HL-60 (cell line): ENCODE data around the gene STPG2.
A peak's percentile ranks its signal among the peaks of the same experiment; 100 is the strongest.

Experiments used
- DNase-seq, 2 experiments: peaks; one replicate each; pipeline ENCODE4 v3.0.0-alpha.2; 2010 to 2020; ENCODE audit warnings: low read depth in 1 of 2, low spot score in 1 of 2
- H3K27ac ChIP-seq: fragments of 250-450 bp; sonication (Bioruptor Pico); replicated peaks from 2 replicates; pipeline ENCODE4 v1.5.1; 2020; ENCODE audit warnings: mild to moderate bottlenecking, moderate library complexity
- H3K27me3 ChIP-seq: fragments of 250-450 bp; sonication (Bioruptor Pico); 2 replicates; pipeline ENCODE4 v1.5.1; 2021; ENCODE audit warnings: mild to moderate bottlenecking, moderate library complexity; ENCODE audit not compliant: insufficient read depth, poor library complexity, severe bottlenecking
- H3K4me3 ChIP-seq: replicated peaks from 2 replicates; pipeline ENCODE4 v1.5.1; 2011; ENCODE audit warnings: mild to moderate bottlenecking, control low read depth, low read length; ENCODE audit not compliant: insufficient read depth
- GABPA ChIP-seq: IDR thresholded peaks from 2 replicates; pipeline ENCODE4 v1.6.1; 2012; ENCODE audit warnings: low read depth
- POLR2AphosphoS5 ChIP-seq: IDR thresholded peaks from 2 replicates; pipeline ENCODE4 v1.6.1; 2012; ENCODE audit warnings: low read depth
- SPI1 ChIP-seq: IDR thresholded peaks from 2 replicates; pipeline ENCODE4 v1.6.1; 2012; ENCODE audit warnings: low read depth, mild to moderate bottlenecking, borderline replicate concordance
- TF ChIP-seq, protein P1 (sequence below): IDR thresholded peaks from 2 replicates; pipeline ENCODE4 v1.6.1; 2012; ENCODE audit warnings: low read depth; ENCODE audit not compliant: insufficient replicate concordance
- TF ChIP-seq, protein P2 (sequence below): IDR thresholded peaks from one replicate; pipeline ENCODE4 v1.5.1; 2011; ENCODE audit warnings: low read length, control low read depth, inconsistent platforms; ENCODE audit not compliant: insufficient read depth

Gene STPG2

DNA sequence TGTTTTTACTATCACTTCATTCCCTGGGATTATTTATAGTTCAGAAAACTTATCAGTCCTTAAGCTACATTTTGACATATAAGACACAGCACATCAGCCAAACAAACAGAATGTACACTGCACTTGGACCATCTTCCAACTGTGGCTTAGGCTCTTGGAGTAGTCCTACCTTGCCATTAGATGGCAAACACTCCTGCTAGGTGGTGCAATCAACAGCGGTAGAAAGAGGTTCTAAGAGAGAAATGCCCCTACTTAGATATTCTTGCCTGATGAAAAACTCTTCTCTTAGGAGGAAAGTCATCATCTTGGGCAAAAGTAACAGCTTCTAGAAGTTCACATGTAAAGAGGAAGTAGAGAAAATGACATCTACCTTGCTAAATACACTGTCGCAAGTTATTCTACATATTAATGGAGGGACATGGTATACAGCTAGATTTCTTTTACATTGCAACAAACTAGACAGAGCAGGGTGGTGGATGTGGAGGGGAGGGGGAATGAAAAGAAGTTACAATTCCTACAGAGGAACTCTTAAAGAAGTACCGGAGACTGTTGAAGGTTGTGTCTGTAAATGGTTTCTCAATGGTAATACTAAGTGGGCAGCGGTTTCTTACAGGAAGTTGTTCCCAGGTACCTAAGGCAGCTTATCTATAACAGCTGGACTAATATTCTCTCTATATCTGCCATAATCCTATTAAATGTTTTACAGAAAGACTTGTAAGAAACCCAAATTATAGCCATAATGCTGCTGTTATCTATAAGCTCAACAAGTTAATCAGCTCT, 8.1 kb upstream of the STPG2 start:
- Histone ChIP-seq H3K27ac (peak overlapping the region; percentile 30), H3K4me3 (no peak overlapping the region; the same call in 1 of the 2 replicates), H3K27me3 (no peaks in the 10 kb centered on the region)
- TF ChIP-seq, protein P1, sequence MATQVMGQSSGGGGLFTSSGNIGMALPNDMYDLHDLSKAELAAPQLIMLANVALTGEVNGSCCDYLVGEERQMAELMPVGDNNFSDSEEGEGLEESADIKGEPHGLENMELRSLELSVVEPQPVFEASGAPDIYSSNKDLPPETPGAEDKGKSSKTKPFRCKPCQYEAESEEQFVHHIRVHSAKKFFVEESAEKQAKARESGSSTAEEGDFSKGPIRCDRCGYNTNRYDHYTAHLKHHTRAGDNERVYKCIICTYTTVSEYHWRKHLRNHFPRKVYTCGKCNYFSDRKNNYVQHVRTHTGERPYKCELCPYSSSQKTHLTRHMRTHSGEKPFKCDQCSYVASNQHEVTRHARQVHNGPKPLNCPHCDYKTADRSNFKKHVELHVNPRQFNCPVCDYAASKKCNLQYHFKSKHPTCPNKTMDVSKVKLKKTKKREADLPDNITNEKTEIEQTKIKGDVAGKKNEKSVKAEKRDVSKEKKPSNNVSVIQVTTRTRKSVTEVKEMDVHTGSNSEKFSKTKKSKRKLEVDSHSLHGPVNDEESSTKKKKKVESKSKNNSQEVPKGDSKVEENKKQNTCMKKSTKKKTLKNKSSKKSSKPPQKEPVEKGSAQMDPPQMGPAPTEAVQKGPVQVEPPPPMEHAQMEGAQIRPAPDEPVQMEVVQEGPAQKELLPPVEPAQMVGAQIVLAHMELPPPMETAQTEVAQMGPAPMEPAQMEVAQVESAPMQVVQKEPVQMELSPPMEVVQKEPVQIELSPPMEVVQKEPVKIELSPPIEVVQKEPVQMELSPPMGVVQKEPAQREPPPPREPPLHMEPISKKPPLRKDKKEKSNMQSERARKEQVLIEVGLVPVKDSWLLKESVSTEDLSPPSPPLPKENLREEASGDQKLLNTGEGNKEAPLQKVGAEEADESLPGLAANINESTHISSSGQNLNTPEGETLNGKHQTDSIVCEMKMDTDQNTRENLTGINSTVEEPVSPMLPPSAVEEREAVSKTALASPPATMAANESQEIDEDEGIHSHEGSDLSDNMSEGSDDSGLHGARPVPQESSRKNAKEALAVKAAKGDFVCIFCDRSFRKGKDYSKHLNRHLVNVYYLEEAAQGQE = no peak
- peak; percentile 59; the same call in 1 of the 2 replicates for TF ChIP-seq SPI1
- TF ChIP-seq, protein P2, sequence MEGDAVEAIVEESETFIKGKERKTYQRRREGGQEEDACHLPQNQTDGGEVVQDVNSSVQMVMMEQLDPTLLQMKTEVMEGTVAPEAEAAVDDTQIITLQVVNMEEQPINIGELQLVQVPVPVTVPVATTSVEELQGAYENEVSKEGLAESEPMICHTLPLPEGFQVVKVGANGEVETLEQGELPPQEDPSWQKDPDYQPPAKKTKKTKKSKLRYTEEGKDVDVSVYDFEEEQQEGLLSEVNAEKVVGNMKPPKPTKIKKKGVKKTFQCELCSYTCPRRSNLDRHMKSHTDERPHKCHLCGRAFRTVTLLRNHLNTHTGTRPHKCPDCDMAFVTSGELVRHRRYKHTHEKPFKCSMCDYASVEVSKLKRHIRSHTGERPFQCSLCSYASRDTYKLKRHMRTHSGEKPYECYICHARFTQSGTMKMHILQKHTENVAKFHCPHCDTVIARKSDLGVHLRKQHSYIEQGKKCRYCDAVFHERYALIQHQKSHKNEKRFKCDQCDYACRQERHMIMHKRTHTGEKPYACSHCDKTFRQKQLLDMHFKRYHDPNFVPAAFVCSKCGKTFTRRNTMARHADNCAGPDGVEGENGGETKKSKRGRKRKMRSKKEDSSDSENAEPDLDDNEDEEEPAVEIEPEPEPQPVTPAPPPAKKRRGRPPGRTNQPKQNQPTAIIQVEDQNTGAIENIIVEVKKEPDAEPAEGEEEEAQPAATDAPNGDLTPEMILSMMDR = no peak
- TF ChIP-seq GABPA = no peak
- no peak for TF ChIP-seq POLR2AphosphoS5
- peak in 1 of 2 experiments; percentile 40 for DNase-seq

DNA sequence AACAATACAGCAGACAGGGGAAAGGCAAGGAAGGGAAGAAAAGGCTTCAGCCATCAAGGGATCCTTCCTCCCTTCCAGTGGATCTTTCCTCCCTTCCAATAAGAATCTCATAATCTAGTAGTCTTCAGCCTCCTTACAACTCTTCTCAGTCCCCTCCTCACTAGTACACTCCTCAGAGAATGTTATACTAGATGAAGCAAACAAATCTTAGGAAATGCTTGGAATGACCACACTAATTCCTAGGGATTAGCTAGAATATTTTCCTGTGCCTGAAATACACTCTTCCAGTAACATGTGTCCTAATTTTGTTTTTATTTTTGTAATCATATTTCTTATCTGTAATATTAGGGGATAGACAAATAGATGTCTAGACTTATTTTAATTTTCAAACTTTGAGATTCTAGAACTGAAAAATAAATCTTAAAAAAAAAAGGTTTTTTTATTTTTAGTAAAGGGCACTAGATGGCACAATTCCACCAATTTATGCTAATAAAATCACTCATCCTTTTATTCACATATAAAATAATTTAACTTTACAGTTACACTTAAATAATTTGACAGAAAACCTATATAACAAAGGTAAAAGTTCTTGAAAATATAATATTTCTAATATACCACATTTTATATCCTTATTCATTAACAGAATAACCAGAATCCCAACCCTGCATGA, 7.0 kb upstream of the STPG2 start:
- Histone ChIP-seq H3K4me3 (no peak overlapping the region), H3K27me3 (no peaks in the 10 kb centered on the region), H3K27ac (no peak overlapping the region)
- no peak for DNase-seq
- TF ChIP-seq POLR2AphosphoS5 = no peak
- TF ChIP-seq, protein P1 = no peak
- TF ChIP-seq, protein P2 = no peak
- no peak for TF ChIP-seq GABPA
- TF ChIP-seq SPI1 = no peak

DNA sequence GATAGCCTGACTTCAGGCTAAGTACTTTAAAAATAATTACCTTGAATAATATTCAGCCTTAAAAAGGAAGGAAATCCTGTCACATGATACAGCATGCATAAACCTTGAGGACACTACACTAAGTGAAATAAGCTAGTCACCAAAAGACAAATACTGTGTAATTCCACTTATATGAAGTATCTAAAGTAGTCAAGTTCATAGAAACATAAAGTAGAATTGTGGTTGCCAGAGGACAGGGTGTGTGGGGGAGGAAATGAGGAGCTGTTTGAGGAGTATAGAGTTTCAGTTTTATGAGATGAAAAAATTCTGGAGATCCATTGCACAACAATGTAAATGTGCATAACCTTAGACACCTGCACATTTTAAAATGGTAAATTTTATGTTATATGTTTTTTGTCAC, 5.6 kb upstream of the STPG2 start:
- TF ChIP-seq, protein P2 = no peak
- TF ChIP-seq, protein P1 = no peak
- TF ChIP-seq POLR2AphosphoS5 = no peak
- TF ChIP-seq SPI1 = no peak
- no peak for TF ChIP-seq GABPA
- Histone ChIP-seq H3K27ac (no peak overlapping the region), H3K27me3 (no peaks in the 10 kb centered on the region), H3K4me3 (no peak overlapping the region)
- DNase-seq = no peak
